Lung microvascular endothelial cell (primary cell): ENCODE results near the gene TCF25. TPM values are rescaled to one million over a fixed set of nuclear protein-coding genes. Genes with fewer than 3 reads are reported as not detected.

Source experiments
- total RNA-seq: library from RNA; depleted of rRNA; stranded (reverse); fragments of >200 nt; gene quantifications from 2 replicates; pipeline ENCODE4 v1.2.1, GENCODE V29; 2014

The TCF25 gene
- total RNA-seq, 1 donor from 2014 or later = 115 TPM

Other genes with a start within 250 kb of the TCF25 start
- 59.3 and 81.5 TPM in 2 replicates for gene CHMP1A, start 215.9 kb upstream of the TCF25 start, total RNA-seq
- 0.87 and 1.4 TPM in 2 replicates for gene SPATA33, start 215.8 kb upstream of the TCF25 start, total RNA-seq
- gene CDK10, start 186.9 kb upstream of the TCF25 start, total RNA-seq = 23.1 and 38.5 TPM in 2 replicates
- 8.1 and 10.1 TPM in 2 replicates for gene SPATA2L, start 171.9 kb upstream of the TCF25 start, total RNA-seq
- 4.1 and 4.4 TPM in 2 replicates for gene VPS9D1, start 152.7 kb upstream of the TCF25 start, total RNA-seq
- 8.3 and 14.5 TPM in 2 replicates for gene ZNF276, start 152.1 kb upstream of the TCF25 start, total RNA-seq
- 5.6 and 6.5 TPM in 2 replicates for gene FANCA, start 56.9 kb upstream of the TCF25 start, total RNA-seq
- gene SPIRE2, start 45.1 kb upstream of the TCF25 start, total RNA-seq = 1.3 and 2.4 TPM in 2 replicates
- 0.65 and 0.79 TPM in 2 replicates for gene MC1R, start 45.3 kb downstream of the TCF25 start, total RNA-seq
- gene TUBB3, start 49.8 kb downstream of the TCF25 start, total RNA-seq = 33.5 and 122 TPM in 2 replicates
- 84.1 and 97.0 TPM in 2 replicates for gene DEF8, start 75.2 kb downstream of the TCF25 start, total RNA-seq
- gene DBNDD1, start 145.9 kb downstream of the TCF25 start, total RNA-seq = 8.3 and 11.5 TPM in 2 replicates
- gene PRDM7, start 203.7 kb downstream of the TCF25 start, total RNA-seq = not detected in 2 replicates